ENCODE data around the gene KIF20A.

DNA sequence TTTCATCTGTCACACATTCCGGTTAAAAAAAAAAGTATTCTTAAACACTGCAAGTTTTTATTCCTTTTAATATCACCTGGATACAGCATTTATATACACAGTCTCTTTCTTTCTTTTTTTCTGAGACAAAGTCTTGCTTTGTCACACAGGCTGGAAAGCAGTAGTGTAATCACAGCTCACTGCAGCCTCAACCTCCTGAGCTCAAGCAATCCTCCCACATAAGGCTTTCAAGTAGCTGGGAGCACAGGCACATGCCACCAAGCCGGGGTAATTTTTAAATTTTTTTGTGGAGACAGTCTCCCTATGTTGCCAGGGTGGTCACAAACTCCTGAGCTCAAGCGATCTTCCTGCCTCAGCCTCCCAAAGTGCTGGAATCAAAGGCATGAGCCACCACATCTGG lies 13.9 kb downstream of the KIF20A start:
- TF ChIP-seq TAF1 (IDR thresholded peaks at IDR 0.05; ENCODE audit: borderline replicate concordance, low read depth, low read length) (no peak), POLR2A (IDR thresholded peaks at IDR 0.05; ENCODE audit: low read depth, low read length) (no peak)

Measured in GM12892 (cell line).